ENCODE data around the gene ARHGAP4. TPM values are rescaled to one million over a fixed set of nuclear protein-coding genes. Genes with fewer than 3 reads are reported as not detected.
A peak's percentile ranks its signal among the peaks of the same experiment; 100 is the strongest.

The ARHGAP4 gene
- polyA plus RNA-seq, 1 donor from 2014 or later: 123 TPM

GRCh38 chrX:153930011-153930910 is 4.2 kb upstream of the ARHGAP4 start:
- Mint-ChIP-seq H3K27ac (peak overlapping the region in 1 of 3 donors; percentile 69), H3K36me3 (peaks cover 3% of the 10 kb centered on the region), H3K9me3 (no peaks in the 10 kb centered on the region), H3K4me3 (peak overlapping the region in 2 of 4 donors; percentile 16 to 54), H3K27me3 (no peaks in the 10 kb centered on the region), H3K4me1 (peaks cover 22 to 31% (median 23%) of the 10 kb centered on the region in 3 donors)

GRCh38 chrX:153929576-153929975 is 3.5 kb upstream of the ARHGAP4 start:
- Mint-ChIP-seq H3K9me3 (no peaks in the 10 kb centered on the region), H3K36me3 (peaks cover 3% of the 10 kb centered on the region), H3K4me3 (peak overlapping the region in 2 of 4 donors; percentile 82 to 95), H3K4me1 (peaks cover 28 to 38% (median 30%) of the 10 kb centered on the region in 3 donors), H3K27me3 (no peaks in the 10 kb centered on the region), H3K27ac (peak overlapping the region in 1 of 3 donors; percentile 99)

GRCh38 chrX:153928846-153929245 is 2.8 kb upstream of the ARHGAP4 start:
- Mint-ChIP-seq H3K4me3 (peak overlapping the region; percentile 87 to 97 (median 92)), H3K4me1 (peaks cover 30 to 35% (median 31%) of the 10 kb centered on the region in 3 donors), H3K27me3 (peaks cover 2% of the 10 kb centered on the region), H3K36me3 (peaks cover 3% of the 10 kb centered on the region), H3K9me3 (no peaks in the 10 kb centered on the region), H3K27ac (peak overlapping the region; percentile 97 to 99 (median 99))

GRCh38 chrX:153927922-153928760 is 2.1 kb upstream of the ARHGAP4 start:
- H3K9me3 Mint-ChIP-seq: no peaks in the 10 kb centered on the region
- H3K4me3 Mint-ChIP-seq: peak overlapping the region; percentile 89 to 98 (median 95)
- H3K27ac Mint-ChIP-seq: peak overlapping the region; percentile 99
- H3K4me1 Mint-ChIP-seq: peaks cover 29 to 37% (median 30%) of the 10 kb centered on the region in 3 donors
- H3K27me3 Mint-ChIP-seq: peaks cover 2% of the 10 kb centered on the region
- peaks cover 3% of the 10 kb centered on the region for H3K36me3 Mint-ChIP-seq

- H3K27me3 Mint-ChIP-seq: peaks cover 3% of the 10 kb centered on the region
- peak overlapping the region; percentile 99 for H3K27ac Mint-ChIP-seq
- no peaks in the 10 kb centered on the region for H3K9me3 Mint-ChIP-seq
- H3K4me1 Mint-ChIP-seq: peaks cover 29 to 37% (median 35%) of the 10 kb centered on the region in 3 donors
- H3K4me3 Mint-ChIP-seq: peak overlapping the region; percentile 89 to 98 (median 95)
- peaks cover 3% of the 10 kb centered on the region for H3K36me3 Mint-ChIP-seq
These were observed 1.5 kb upstream of the ARHGAP4 start for GRCh38 chrX:153927672-153927921.

- Mint-ChIP-seq H3K36me3 (peaks cover 3% of the 10 kb centered on the region), H3K9me3 (no peaks in the 10 kb centered on the region), H3K27ac (peak overlapping the region; percentile 99), H3K4me3 (peak overlapping the region; percentile 89 to 98 (median 95)), H3K27me3 (peaks cover 4% of the 10 kb centered on the region), H3K4me1 (peaks cover 29 to 39% (median 36%) of the 10 kb centered on the region in 3 donors)
These were observed 1.0 kb upstream of the ARHGAP4 start for GRCh38 chrX:153926858-153927671.

GRCh38 chrX:153926552-153926857 is 441 bp upstream of the ARHGAP4 start:
- Mint-ChIP-seq H3K9me3 (no peaks in the 10 kb centered on the region), H3K27me3 (peaks cover 4% of the 10 kb centered on the region), H3K4me1 (peaks cover 29 to 39% (median 36%) of the 10 kb centered on the region in 3 donors), H3K27ac (peak overlapping the region; percentile 99), H3K36me3 (peaks cover 3% of the 10 kb centered on the region), H3K4me3 (peak overlapping the region; percentile 89 to 98 (median 95))

GRCh38 chrX:153925387-153925738 is 701 bp downstream of the ARHGAP4 start:
- H3K27ac Mint-ChIP-seq: peak overlapping the region; percentile 97 to 99 (median 98)
- H3K4me1 Mint-ChIP-seq: peaks cover 29 to 37% (median 35%) of the 10 kb centered on the region in 3 donors
- H3K36me3 Mint-ChIP-seq: no peaks in the 10 kb centered on the region
- peak overlapping the region; percentile 93 to 95 (median 94) for H3K4me3 Mint-ChIP-seq
- H3K27me3 Mint-ChIP-seq: peaks cover 4% of the 10 kb centered on the region
- no peaks in the 10 kb centered on the region for H3K9me3 Mint-ChIP-seq

GRCh38 chrX:153924149-153924861 is 1.8 kb downstream of the ARHGAP4 start:
- no peaks in the 10 kb centered on the region for H3K9me3 Mint-ChIP-seq
- peak overlapping the region; percentile 97 to 99 (median 98) for H3K27ac Mint-ChIP-seq
- H3K36me3 Mint-ChIP-seq: no peaks in the 10 kb centered on the region
- H3K27me3 Mint-ChIP-seq: peaks cover 4% of the 10 kb centered on the region
- peak overlapping the region; percentile 93 to 95 (median 94) for H3K4me3 Mint-ChIP-seq
- H3K4me1 Mint-ChIP-seq: peaks cover 29 to 36% (median 34%) of the 10 kb centered on the region in 3 donors

GRCh38 chrX:153922932-153923857 is 2.9 kb downstream of the ARHGAP4 start:
- peaks cover 24 to 29% (median 28%) of the 10 kb centered on the region in 3 donors for H3K4me1 Mint-ChIP-seq
- H3K27ac Mint-ChIP-seq: peak overlapping the region; percentile 97 to 99 (median 98)
- H3K27me3 Mint-ChIP-seq: peaks cover 4% of the 10 kb centered on the region
- peak overlapping the region; percentile 89 to 95 (median 94) for H3K4me3 Mint-ChIP-seq
- peaks cover 2% of the 10 kb centered on the region for H3K36me3 Mint-ChIP-seq
- no peaks in the 10 kb centered on the region for H3K9me3 Mint-ChIP-seq

- peak overlapping the region in 2 of 4 donors; percentile 64 to 82 for H3K4me3 Mint-ChIP-seq
These were observed 4.3 kb downstream of the ARHGAP4 start for GRCh38 chrX:153921511-153922446.

GRCh38 chrX:153921070-153921469 is 5.0 kb downstream of the ARHGAP4 start:
- Mint-ChIP-seq H3K27ac (no peak overlapping the region), H3K9me3 (no peaks in the 10 kb centered on the region), H3K27me3 (peaks cover 6% of the 10 kb centered on the region), H3K4me1 (peaks cover 18 to 24% (median 23%) of the 10 kb centered on the region in 3 donors), H3K4me3 (no peak overlapping the region), H3K36me3 (peaks cover 2% of the 10 kb centered on the region)

More at GRCh38 chrX:153921511-153922446, 4.3 kb downstream of the ARHGAP4 start:
- Mint-ChIP-seq H3K4me1 (peaks cover 20 to 25% (median 23%) of the 10 kb centered on the region in 3 donors), H3K27me3 (peaks cover 4% of the 10 kb centered on the region), H3K9me3 (no peaks in the 10 kb centered on the region), H3K36me3 (peaks cover 2% of the 10 kb centered on the region), H3K27ac (no peak overlapping the region)
